Loucy (cell line): Measurements from ENCODE around the gene NAIF1.

ENCODE experiments used
- CTCF ChIP-seq: fragments of 200-600 bp; sonication (generic); conservative IDR thresholded peaks from 2 replicates; pipeline ENCODE4 v1.5.1; 2014; ENCODE audit warnings: mild to moderate bottlenecking, antibody characterized with exemption, low read length
- EZH2phosphoT487 ChIP-seq: fragments of 200-600 bp; IDR thresholded peaks from 2 replicates; pipeline ENCODE4 v1.6.1; 2018; ENCODE audit warnings: antibody characterized with exemption, mild to moderate bottlenecking, moderate library complexity, borderline replicate concordance

GRCh38 chr9:128021098-128021497 is 46.0 kb downstream of the NAIF1 start:
- TF ChIP-seq CTCF (no peak; the same call in 1 of the 2 replicates), EZH2phosphoT487 (no peak)
